NCI-H345 (cell line): ENCODE measurements around the gene MRPL52.
"Not testable (repeated sequence)": the region's sequence is repeated elsewhere in the genome, so short reads cannot be mapped to it uniquely, and the experiment has no call there.

Experiments
- DNase-seq: peaks from one replicate; lab custom pipeline; 2025; lab: John Stamatoyannopoulos, UW

MRPL52 gene

DNA sequence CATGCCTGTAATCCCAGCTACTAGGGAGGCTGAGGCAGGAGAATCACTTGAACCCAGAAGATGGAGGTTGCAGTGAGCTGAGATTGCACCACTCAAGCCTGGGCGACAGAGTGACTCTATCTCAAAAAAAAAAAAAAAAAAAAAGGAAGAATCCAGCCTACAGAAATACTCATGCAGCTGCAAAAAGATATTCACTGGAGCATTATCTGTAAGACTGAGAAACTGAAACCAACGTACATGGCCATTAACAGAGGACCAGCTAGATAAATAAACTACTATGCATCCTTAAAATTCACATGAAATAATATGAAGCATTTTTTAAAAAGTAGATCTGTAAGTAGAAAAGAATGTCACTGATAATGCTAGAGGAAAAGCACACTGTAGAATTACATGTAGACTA is 18.0 kb upstream of the MRPL52 start:
- no peak for DNase-seq

DNA sequence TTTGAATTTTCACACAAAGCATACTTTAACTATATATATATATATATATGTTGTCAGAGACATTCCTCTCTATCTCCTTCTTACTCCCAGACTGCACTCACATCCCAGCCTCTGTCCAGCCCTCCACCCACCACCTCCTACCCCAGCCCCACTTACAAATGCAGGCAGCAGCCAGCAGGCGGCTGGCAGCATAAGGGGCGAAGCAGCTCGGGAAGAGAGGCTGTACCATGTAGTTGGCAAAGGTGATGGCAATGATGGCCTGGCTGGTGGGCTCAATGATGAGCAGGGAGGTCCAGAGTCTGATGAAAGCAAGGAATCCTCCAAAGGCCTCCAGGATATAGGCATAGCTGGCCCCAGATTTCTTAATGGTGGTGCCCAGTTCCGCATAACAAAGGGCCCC is 16.9 kb upstream of the MRPL52 start:
- DNase-seq = no peak

DNA sequence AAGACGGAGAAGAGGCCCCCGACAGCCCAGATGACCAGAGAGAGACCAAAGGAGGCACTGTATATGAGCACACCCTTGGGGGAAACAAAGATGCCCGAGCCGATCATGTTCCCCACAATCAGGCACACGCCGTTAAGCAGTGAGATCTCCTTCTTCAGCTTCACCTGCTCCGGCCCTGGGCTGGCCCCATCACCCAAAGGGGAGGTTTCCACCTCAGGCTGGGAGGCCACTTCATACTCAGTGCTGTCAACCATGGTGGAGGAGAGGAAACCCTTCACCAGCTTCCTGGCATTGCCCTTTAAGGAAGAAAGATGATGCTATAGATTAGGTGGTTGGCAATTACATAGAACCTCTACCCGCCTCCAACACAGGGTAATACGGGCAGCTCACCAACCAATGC is 16.5 kb upstream of the MRPL52 start:
- no peak for DNase-seq

DNA sequence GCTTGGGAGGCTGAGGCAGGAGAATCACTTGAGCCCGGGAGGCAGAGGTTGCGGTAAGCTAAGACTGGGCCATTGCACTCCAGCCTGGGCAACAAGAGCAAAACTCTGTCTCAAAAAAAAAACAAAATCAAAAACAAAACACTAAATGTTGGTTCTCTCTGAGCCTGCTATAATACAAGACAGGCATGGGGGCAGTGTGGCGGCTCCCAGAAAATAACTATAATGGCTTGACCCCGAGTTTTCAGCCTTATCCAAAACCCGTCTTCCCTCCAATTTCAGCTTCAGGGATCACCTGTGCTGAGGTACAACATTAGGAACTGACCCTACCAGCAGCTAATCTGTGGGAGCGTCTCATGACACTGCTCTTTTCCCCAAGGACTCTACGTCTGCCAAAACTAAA is 15.3 kb upstream of the MRPL52 start:
- no peak for DNase-seq

DNA sequence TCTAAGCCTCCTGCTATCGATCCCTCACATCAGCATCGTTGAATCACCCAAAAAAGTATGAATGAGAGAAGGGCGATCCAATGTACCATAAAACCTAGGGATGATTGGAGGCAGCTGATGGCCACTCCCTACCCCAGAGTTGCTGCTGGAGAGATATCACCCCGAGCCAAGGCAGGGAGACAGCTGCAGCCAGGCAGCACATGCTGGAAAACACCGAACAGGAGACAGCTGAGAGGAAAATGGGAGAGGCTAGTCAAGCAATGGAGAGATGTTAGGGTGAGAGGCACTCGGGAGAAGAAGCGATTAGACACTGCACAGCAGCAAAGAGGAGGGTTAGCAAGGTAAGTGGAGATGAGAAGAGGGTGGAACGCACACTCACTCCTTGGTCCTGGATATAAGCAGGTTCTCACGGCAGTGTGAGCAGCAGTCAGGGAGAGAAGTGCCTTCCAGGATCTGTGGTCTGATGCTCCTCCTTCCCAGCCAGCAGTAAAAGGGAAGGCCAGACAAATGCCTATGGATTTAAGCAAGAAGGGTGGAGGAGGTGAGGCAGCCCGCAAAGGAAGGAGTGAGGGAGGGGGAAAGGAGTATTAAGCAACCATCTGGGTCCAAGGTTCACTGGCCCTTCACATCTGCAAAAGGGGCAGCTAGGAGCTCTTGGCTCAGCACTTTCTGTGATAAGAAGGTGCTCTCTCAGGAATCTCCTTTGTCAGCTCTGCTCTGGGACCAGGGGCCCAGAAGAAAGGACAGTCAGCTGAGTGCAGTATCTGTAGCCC is 14.6 kb upstream of the MRPL52 start, which contains the start of gene SLC7A7:
Gene SLC7A7 (minus strand): TSS at position 495 of the 773 bp plus-strand sequence. CDS start 2,037 bp downstream, outside the sequence.
- DNase-seq = no peak

DNA sequence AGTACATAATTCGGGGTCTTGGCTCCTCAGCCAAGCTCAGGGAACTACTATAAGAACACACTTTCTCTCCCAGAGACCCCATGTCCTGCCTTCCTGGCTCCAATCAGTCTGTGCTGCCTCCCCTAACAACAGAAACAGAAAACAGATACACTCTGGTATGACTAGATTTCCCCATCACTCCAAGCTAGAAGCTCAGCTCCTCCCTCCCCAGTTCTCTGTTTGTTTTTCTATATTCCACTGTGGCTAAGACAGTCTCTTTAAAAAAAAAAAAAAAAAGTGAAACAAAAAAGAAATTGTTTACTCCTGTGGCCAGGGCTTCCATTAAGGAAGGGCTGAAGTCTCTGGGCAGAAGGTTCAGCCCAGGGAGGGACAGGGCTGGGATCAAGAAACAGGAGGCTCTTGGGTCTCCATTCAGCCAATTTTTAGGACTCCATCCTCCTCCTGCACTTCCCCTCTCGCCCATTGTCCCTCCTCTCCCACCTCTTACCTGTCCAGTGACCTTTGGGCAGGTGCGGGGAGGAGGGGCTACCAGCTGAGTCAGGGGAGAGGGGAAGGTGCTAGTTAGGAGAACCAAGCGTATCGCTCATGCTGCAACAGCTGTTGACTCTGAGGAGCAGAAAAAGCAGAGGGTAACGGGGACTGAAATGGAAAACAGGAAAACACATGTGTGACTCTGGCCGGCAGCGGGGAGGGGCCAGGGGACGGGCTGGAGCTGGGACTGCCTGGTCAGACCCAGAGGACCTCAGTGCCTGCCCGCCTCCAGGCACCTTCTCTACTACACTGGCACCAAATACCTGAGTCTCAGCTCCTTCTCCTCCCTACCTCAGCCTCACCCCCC is 10.3 kb upstream of the MRPL52 start:
- DNase-seq = no peak

DNA sequence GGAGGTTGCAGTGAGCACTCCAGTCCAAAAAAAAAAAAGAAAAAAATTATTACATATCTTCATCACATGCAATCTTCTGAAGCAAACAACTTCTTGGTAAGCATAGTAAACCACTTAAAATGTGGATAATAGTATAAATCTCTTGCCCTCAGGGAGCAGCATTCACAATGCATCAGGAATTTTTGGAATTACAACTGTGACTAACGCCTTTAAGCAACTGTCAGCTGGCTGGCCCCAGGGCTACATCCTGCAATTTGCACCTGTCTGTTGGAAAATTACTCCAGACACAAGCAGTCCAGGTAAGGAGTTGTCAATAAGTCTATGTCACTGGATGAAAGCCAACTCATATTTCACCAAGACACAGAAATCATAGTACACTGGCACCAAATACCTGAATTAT is 9.0 kb upstream of the MRPL52 start:
- peak; percentile 35 for DNase-seq

DNA sequence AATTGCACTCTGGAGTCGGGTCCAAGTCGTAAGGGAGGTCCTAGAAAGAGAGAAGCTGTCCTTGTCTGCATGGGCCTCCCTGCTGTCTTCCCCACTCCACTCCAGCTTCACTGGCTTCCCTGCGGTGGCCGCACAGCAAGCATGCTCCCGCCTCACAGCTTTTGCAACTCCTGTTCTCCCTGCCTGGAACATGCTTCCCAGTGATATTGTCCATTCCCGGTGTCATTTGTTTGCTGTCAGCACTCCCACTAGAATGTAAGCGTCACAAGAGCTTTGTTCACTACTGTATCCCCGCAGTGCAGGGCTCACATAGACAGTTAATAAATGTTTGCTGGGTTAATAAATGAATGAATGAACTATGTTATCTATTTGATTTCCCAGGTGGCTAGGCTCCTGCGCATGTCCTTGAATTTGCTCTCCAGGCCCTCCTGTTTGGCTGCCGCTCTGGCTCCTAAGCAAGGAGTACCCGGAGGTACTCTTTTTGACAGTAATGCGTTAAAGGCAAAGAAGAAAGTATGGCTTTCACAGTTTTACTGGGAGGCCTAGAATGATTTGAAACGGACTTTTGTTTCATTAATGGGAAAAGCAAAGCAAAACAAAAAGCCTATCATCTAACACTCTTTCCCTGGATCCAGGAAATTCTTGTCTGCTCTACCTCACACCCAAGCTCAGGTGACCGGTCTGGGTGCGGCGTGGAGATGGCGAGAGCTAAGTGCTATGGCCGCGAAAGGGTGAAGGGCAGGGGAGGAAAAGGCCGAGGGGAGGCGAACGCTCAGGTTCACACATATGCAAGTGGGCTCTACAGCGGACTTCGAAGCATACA is 8.3 kb upstream of the MRPL52 start:
- DNase-seq = peak; percentile 83

DNA sequence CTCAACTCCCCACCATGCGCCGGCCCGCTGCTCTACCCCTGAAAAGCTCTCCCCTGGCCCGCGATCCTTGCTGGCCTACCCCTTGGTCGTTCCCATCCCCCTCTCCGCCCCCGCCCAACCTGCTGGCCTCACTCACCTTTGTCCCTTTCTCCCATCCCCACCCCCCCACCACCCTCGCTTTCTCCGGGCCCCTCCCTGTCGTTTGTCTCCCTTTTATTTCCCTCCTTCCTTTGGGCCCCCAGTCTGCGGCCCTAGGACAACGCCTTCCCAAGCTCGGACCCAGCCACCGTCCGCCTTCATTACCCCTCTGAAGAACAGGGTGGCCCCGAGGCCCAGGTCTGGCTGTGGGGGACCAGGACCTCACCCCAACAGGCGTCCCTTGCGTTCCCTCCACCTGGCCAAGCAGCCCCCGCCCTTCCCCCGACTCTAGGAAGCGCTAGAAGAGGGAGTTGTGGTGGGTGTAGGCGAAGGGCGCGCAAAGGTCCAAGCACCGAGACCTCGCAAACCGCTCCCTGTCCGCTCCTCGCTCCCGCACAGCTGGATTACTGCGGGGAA is 7.6 kb upstream of the MRPL52 start:
- no peak for DNase-seq

DNA sequence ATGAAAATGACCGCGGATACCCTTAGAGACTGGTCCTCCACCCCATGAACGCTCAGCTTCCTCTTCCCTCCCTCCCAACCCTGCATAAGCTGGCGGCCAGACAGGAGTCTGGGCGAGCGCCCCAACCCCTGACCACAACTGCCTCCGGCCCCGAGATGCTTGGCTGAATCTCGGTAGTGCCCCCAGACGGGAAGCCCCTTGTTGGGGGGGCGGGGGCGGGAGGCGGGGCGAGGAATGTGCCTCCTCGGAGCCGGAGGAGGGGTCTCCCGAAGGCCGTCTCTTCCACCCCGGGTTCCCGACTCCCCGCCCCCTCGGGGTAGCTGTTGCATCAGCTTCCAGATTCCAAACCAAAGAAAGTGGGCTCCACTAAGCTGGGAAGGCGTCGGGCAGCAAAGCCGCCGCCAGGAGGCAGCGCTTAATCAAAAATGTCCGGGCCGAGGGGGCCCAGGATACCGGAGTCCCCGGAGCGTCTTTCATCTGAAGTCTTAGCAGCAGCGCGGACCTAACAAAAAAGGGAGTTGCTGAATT is 7.1 kb upstream of the MRPL52 start:
- DNase-seq = no peak

DNA sequence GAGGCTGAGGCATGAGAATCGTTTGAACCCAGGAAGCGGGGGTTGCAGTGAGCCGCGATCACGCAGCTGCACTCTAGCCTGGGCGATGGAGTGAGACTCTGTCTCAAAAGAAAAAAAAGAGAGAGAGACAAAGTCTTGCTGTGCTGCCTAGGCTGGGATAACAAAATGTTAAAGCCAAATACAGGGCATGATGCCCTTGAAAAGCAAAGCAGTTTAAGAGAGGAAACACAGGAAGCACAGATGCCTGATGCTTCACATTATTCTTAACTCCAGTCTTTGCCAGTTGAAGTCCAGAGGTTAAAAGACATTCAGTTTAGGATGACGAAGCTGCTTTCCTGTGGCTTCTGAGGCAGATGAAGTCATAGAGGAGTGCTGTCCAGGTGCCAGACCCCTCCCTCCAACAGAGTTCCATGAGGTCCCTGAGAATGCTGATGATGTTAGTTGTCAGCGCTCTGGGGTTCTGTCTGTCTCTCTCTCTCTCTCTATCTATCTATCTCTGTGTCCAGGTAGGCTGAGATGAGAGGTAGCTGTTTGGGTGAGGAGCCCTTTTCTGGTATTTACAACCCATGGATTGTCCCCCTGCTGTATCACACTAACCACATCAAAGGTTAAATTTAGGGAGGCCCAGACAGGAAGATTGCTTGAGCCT is 4.9 kb upstream of the MRPL52 start:
- DNase-seq = no peak

DNA sequence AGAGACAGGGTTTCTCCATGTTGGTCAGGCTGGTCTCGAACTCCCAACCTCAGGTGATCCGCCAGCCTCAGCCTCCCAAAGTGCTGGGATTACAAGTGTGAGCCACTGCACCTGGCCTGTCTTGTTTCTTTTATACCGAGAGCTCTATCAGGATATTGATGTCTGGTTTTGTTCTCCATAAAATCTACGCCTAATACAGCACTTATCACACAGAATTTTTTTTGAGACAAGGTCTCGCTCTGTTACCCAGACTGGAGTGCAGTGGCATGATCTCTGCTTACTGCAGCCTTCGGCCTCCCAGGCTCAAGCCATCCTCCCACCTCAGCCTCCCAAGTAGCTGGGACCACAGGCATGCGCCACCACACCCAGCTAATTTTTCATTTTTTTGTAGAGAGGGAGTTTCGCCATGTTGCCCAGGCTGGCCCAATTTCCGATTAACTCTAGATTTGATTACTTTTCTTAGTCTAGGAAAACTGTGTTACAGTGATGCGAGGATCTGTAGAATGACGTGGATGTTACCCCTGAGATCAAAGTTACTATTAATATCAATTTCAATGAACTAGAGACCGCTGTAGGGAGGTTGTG is 519 bp upstream of the MRPL52 start:
- DNase-seq = not testable (repeated sequence)

DNA sequence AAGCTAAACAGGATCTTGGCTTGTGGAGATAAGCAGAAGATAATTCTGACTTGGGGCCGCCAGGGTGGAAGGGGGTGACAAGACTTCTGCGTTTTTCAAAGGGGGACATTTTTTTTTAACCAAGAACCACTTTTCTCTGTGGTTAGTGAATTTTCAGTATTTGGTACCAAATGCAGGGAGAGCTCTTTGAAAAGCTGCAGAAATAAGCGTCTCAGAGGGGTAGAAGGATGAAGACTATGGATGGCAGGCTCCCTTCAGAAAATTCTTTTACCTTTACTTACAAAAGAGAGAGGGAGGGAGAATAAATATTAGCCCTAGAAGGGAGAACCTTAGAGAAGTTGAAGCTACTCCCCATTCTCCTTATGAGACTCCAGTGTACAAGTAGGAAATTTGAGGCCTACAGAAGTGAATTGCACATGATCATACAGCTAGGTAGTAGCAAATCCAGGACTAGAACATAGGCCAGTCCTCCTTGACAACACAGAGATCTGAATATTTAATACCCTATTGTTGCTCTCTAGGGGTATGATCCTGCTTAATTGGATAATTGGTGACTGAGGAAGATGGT is 840 bp downstream of the MRPL52 start:
- no peak for DNase-seq

DNA sequence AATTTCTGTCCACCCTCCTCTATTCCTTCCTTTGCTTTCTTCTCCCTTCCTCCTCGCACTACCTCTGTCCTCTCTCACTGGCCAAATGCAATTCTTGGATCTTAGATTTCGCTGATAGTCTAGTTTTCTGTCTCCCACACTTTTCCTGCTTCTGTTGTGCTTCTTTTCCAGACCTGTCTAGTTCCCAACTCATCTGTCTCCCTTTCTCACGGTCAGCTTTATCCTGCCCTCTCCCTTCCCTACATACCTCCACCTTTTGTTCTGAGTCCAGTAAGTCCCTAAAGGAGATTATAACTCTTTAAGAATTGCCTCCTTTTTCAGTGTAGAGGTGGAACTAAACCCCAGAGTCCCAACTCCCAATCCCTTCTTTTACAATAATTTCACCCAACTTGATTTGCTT is 5.8 kb downstream of the MRPL52 start:
- DNase-seq = no peak

DNA sequence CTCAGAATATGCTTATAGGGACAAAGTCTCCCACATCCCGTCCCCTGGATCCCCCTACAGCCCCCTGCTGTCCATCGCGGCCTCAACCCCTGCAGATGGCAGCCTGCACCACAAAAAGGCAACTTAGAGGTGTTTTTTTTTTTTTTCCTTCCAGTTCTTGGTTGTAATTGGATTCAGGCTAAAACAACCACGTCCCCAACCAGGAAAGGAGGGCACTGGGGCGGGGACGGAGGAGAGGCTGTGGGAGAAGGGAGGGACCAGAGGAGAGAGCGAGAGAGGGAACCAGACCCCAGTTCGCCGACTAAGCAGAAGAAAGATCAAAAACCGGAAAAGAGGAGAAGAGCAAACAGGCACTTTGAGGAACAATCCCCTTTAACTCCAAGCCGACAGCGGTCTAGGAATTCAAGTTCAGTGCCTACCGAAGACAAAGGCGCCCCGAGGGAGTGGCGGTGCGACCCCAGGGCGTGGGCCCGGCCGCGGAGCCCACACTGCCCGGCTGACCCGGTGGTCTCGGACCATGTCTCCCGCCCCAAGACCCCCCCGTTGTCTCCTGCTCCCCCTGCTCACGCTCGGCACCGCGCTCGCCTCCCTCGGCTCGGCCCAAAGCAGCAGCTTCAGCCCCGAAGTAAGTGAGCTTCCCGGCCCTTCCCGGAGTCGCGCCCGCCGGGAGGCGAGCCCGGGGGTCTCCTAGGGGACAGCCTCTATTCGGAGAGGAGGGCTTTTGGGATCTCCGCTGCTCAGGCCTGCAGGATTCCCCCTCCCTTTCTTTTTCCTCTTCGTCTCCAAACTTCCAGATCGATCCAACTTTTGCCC is 6.8 kb downstream of the MRPL52 start, which contains the start of gene MMP14:
Gene MMP14 (plus strand): TSS at position 285 of the 813 bp plus-strand sequence. CDS start 233 bp downstream, at position 518.
- DNase-seq = no peak

DNA sequence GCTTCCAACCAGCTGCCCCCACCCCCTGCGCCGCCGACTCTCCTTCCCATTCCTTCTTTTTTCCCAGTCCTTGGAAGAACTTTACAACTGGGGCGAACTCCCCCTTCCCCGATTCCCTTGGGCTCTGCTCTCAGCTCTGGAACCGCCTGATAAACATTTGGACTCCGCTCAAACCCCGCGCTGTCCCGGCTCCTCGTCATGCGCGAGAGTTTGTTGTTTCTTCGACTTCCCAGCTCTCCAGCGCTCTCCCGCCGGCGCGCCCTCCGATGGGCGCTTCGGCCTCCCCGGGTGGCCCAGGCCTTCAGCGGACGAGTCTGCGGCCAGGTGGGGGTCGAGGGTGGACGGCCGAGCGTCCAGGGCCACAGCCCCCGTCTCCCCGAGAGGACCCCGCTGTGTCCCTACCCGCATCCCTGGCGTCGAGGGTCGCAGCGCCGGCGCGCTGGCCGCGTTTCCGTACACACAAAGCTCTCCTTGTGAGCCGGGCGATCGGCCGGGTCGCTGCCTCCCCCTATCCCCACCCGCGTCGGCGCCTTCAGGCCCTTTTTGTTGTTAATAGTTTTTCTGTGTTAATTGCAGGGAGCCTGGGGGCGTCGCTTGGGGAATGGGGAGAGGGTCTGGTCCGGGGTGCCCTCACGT is 7.5 kb downstream of the MRPL52 start:
- no peak for DNase-seq

DNA sequence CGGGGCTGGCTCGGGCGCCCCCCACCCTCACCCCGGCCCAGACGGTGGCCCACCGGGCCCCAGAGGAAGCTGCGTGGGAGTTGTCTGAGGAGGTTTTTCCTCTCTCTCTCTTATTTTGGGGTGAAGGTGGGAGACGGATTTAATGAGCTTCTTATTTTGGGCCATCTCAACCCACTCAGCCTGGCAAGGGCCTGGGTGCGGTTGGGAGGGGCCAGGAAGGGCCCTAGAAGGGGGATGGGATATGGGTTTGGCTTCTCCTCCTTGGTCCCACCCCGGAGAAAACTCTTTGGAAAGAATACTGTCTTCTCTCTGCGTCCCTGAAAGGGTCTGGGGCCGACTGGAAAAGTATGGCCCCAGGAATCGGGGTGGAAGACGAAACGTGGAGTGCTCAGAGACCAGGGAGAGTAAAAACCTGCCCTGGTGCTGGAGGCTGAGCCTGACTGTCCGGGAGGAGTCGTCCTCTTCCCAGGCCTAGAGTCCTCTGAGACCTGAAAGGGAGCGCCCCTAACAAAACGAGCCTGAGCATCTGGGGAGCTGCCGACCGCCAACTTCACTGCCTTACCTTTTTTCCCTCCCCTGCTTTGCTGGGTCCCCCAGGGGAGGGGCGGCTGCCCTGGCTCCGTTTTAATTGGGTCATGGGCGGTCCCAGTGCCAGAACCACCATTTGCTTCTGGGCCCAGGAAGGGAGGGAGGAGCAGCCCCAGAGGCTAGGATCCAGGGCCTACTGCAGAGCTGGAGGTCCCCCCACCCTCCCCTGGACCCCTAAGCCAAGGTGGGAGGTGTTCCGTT is 8.3 kb downstream of the MRPL52 start:
- DNase-seq = no peak

DNA sequence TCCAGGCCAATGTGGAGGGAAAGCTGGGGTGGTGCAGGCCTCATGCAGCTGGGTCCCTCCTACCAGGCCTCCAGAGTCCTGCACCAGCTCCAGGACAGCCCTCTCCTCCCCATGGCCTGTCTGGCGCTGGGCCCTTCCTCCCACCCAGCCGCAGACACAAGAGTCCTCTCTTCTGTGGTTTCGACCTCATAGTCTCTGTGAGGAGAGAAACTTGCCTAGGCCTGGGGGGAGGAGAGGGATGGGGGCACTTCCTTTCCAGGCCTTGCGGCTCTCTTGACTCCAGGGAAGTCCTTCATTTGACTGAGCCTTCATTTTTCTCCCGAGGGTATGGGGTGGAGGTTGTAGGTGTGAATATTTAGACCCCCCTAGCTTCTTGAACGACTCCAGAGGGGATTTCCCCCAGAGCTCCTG is 8.9 kb downstream of the MRPL52 start:
- no peak for DNase-seq
